ENCODE measurements around the gene EGLN3.

EGLN3 gene

GRCh38 chr14:33992274-33993007 lies 41.6 kb upstream of the EGLN3 start:
- Histone ChIP-seq H3K4me1 (ENCODE audit: insufficient read depth, low read length) (peaks cover 11% of the 10 kb centered on the region), H3K27ac (ENCODE audit: low read length) (no peak overlapping the region), H3K4me3 (ENCODE audit: low read depth in 1 of 2, low read length in 2 of 2) (no peak overlapping the region), H3K9ac (ENCODE audit: low read depth, low read length) (no peak overlapping the region), H2AFZ (ENCODE audit: low read depth, low read length) (no peak overlapping the region), H3K36me3 (ENCODE audit: insufficient read depth, low read length) (peaks cover 3% of the 10 kb centered on the region; the same call in 1 of the 2 replicates), H3K9me3 (ENCODE audit: insufficient read depth, low read length, severe bottlenecking) (no peaks in the 10 kb centered on the region), H3K79me2 (ENCODE audit: insufficient read depth, low read length) (no peaks in the 10 kb centered on the region), H3K4me2 (ENCODE audit: insufficient read depth, low read length) (no peak overlapping the region), H3K27me3 (ENCODE audit: insufficient read depth, low read length, poor library complexity) (no peaks in the 10 kb centered on the region), H4K20me1 (ENCODE audit: insufficient read depth, low read length) (no peaks in the 10 kb centered on the region)
- ATAC-seq (ENCODE audit: insufficient read depth, low read depth): no peak
- TF ChIP-seq CTCF (IDR thresholded peaks at IDR 0.05; ENCODE audit: borderline replicate concordance, extremely low read depth, low read length, poor library complexity, severe bottlenecking): no peak
- no peak for TF ChIP-seq EZH2 (IDR thresholded peaks at IDR 0.05; ENCODE audit: borderline replicate concordance, low read depth, low read length, severe bottlenecking)
- no peak for DNase-seq

GRCh38 chr14:33990790-33991189 lies 39.9 kb upstream of the EGLN3 start:
- Histone ChIP-seq H3K9ac (ENCODE audit: low read depth, low read length) (no peak overlapping the region), H3K4me2 (ENCODE audit: insufficient read depth, low read length) (no peak overlapping the region), H3K36me3 (ENCODE audit: insufficient read depth, low read length) (peaks cover 4% of the 10 kb centered on the region; the same call in 1 of the 2 replicates), H3K27me3 (ENCODE audit: insufficient read depth, low read length, poor library complexity) (no peaks in the 10 kb centered on the region), H2AFZ (ENCODE audit: low read depth, low read length) (no peak overlapping the region), H4K20me1 (ENCODE audit: insufficient read depth, low read length) (no peaks in the 10 kb centered on the region), H3K79me2 (ENCODE audit: insufficient read depth, low read length) (no peaks in the 10 kb centered on the region), H3K4me3 (ENCODE audit: low read depth in 1 of 2, low read length in 2 of 2) (no peak overlapping the region), H3K4me1 (ENCODE audit: insufficient read depth, low read length) (peaks cover 11% of the 10 kb centered on the region), H3K9me3 (ENCODE audit: insufficient read depth, low read length, severe bottlenecking) (peaks cover under 1% of the 10 kb centered on the region), H3K27ac (ENCODE audit: low read length) (no peak overlapping the region)
- ATAC-seq (ENCODE audit: insufficient read depth, low read depth): no peak
- DNase-seq: no peak
- TF ChIP-seq CTCF (IDR thresholded peaks at IDR 0.05; ENCODE audit: borderline replicate concordance, extremely low read depth, low read length, poor library complexity, severe bottlenecking) (no peak), EZH2 (IDR thresholded peaks at IDR 0.05; ENCODE audit: borderline replicate concordance, low read depth, low read length, severe bottlenecking) (no peak)

- Histone ChIP-seq H3K9ac (ENCODE audit: low read depth, low read length) (no peak overlapping the region), H3K27me3 (ENCODE audit: insufficient read depth, low read length, poor library complexity) (no peaks in the 10 kb centered on the region), H3K36me3 (ENCODE audit: insufficient read depth, low read length) (peaks cover 8% of the 10 kb centered on the region; the same call in 1 of the 2 replicates), H3K4me3 (ENCODE audit: low read depth in 1 of 2, low read length in 2 of 2) (no peak overlapping the region), H4K20me1 (ENCODE audit: insufficient read depth, low read length) (no peaks in the 10 kb centered on the region), H3K4me2 (ENCODE audit: insufficient read depth, low read length) (no peak overlapping the region), H3K4me1 (ENCODE audit: insufficient read depth, low read length) (peaks cover 11% of the 10 kb centered on the region), H3K9me3 (ENCODE audit: insufficient read depth, low read length, severe bottlenecking) (peaks cover 10% of the 10 kb centered on the region), H3K27ac (ENCODE audit: low read length) (no peak overlapping the region), H2AFZ (ENCODE audit: low read depth, low read length) (no peak overlapping the region), H3K79me2 (ENCODE audit: insufficient read depth, low read length) (no peaks in the 10 kb centered on the region)
- no peak for DNase-seq
- TF ChIP-seq EZH2 (IDR thresholded peaks at IDR 0.05; ENCODE audit: borderline replicate concordance, low read depth, low read length, severe bottlenecking) (no peak), CTCF (IDR thresholded peaks at IDR 0.05; ENCODE audit: borderline replicate concordance, extremely low read depth, low read length, poor library complexity, severe bottlenecking) (no peak)
- no peak for ATAC-seq (ENCODE audit: insufficient read depth, low read depth)
These were observed 36.7 kb upstream of the EGLN3 start for GRCh38 chr14:33987565-33988080.
